Fibroblast of skin of abdomen (primary cell): ENCODE data around the gene BCL2L14.

Source experiments
- DNase-seq: peaks from one replicate; pipeline ENCODE4 v3.0.0-alpha.2; 2013

BCL2L14 gene

GRCh38 chr12:12056951-12057350 is 13.8 kb upstream of the BCL2L14 start:
- DNase-seq, result no peak

- no peak for DNase-seq
Observed at GRCh38 chr12:12064596-12064995, 6.1 kb upstream of the BCL2L14 start.

DNA sequence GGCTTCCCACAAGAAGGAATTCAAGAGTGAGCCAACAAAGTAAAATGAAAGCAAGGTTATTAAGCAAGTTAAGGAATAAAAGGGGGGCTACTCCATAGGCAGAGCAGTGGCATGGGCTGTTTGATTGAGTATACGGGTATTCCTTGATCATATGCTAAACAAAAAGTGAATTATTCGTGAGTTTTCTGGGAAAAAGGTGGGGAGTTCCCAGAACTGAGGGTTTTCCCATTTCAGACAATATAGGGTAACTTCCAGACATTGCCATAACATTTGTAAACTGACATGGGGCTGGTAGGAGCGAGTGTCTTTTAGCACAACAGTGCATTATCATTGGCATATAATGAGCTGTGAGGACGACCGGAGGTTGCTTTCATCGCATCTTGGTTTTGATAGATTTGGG is 2.0 kb upstream of the BCL2L14 start:
- DNase-seq, result no peak

DNA sequence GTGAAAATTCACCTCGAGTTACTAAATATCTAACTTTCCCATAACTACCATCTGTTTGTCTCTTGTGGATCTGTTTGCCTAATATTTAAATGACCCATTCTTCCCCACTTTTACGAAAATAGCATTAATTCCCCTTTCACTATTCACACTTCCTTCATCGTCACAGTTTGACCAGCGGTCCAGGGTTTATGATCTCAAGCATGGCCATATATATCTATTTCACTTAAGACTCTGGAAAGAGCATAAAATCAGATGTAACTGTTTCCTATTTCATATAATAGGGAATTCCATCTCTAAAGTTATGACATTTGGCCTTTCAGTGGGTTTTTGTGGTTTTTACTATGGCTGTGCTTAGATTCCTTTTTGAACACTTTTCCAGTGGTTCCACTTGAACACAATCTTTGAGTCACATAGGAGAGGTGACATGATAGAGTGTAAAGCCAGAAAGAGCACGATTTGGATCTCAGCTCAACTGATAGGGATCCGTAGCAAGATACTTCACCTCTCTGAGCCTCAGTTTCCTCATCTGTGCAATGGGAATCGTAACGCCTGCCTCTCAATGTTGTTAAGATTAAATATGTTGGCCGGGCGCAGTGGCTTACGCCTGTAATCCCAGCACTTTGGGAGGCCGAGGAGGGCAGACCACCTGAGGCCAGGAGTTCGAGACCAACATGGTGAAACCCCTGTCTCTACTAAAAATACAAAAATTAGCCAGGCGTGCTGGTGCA is 754 bp upstream of the BCL2L14 start:
- no peak for DNase-seq

- DNase-seq, result no peak
Observed at GRCh38 chr12:12072064-12072760, 1.5 kb downstream of the BCL2L14 start.

GRCh38 chr12:12079291-12079690 is 8.6 kb downstream of the BCL2L14 start:
- DNase-seq, result peak; percentile 40

GRCh38 chr12:12081836-12082497 is 11.2 kb downstream of the BCL2L14 start:
- peak; percentile 48 for DNase-seq

- no peak for DNase-seq
Observed at GRCh38 chr12:12083688-12084087, 12.9 kb downstream of the BCL2L14 start.

- no peak for DNase-seq
Observed at GRCh38 chr12:12086362-12086761, 15.6 kb downstream of the BCL2L14 start.

DNA sequence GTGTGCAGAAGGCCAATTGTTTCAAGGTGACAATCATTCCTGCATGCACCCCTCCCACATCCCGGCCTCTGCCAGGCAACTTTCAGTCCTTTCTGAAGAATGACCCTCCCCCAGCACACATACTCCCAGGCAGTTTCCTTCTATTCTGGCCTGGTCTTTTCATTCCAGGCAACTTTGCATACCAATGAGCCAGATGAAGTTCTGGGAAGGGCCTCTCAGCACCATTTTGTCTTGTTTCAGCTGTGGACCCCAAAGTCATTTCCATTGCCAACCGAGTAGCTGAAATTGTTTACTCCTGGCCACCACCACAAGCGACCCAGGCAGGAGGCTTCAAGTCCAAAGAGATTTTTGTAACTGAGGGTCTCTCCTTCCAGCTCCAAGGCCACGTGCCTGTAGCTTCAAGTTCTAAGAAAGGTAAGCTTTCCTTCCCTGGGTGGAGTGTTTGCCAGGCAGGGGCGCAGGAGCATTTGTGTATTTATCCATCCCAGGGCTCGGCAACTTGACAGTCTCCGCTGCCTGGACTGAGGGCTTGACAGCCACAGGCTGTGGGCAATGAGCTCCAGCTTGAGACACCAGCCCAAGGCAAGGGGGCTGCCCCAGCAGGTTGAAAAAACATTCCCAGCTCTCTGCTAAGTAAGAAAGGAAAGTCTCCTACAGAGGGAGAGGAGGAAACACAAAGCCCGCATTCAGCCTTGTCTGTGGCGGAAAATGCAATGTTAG is 16.4 kb downstream of the BCL2L14 start:
- DNase-seq, result no peak

GRCh38 chr12:12087693-12088034 is 16.9 kb downstream of the BCL2L14 start:
- no peak for DNase-seq

GRCh38 chr12:12088147-12088546 is 17.4 kb downstream of the BCL2L14 start:
- no peak for DNase-seq

DNA sequence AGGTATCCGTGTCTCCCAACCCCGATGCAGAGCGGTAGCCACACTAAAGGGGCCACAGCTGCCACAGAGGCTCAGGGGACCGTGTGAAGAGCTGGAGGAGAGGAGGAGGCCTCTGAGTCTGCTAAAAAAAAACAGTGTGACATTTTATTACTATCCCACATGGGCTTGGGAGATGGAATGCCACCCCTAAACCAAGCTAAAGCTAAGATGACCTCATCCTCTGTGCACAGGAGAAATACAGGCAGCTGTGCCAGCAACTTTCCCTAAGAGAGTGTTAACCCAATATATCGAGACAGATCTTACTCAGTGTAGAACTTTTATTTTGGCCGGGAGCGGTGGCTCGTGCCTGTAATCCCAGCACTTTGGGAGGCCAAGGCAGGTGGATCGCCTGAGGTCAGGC is 18.0 kb downstream of the BCL2L14 start:
- peak; percentile 12 for DNase-seq

DNA sequence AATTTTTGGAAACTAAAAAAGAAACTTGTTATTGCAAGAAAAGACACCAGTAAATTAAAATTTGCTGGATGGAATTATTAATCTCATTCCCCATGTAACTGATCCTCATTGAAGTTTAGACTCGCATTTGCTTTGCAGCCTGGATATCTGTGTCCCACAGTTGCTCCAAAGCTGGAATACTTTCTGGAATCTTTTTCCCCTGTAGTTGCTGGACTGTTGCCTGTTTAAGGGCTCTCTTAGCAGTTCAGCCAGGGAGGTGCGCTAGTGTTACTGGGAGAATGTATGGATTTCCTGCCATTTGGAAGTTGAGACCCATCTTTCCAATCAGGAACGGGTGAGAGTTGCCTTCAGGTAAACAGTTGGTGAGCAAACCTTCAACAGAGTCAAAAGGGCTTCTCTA is 20.3 kb downstream of the BCL2L14 start:
- DNase-seq, result no peak

GRCh38 chr12:12091977-12092663 is 21.4 kb downstream of the BCL2L14 start:
- DNase-seq, result peak; percentile 9

DNA sequence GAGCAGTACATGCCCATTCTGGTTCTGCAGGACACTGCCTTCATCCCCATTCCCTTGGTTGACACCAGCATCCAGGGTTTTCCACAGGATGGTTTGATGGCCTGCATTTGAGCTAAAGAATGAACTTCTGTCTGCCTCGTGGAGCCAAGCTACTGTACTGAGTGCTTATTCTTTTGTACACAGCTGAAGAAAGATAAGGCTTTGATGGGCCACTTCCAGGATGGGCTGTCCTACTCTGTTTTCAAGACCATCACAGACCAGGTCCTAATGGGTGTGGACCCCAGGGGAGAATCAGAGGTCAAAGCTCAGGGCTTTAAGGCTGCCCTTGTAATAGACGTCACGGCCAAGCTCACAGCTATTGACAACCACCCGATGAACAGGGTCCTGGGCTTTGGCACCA is 23.7 kb downstream of the BCL2L14 start:
- no peak for DNase-seq

GRCh38 chr12:12095021-12095420 is 24.3 kb downstream of the BCL2L14 start:
- DNase-seq, result no peak

DNA sequence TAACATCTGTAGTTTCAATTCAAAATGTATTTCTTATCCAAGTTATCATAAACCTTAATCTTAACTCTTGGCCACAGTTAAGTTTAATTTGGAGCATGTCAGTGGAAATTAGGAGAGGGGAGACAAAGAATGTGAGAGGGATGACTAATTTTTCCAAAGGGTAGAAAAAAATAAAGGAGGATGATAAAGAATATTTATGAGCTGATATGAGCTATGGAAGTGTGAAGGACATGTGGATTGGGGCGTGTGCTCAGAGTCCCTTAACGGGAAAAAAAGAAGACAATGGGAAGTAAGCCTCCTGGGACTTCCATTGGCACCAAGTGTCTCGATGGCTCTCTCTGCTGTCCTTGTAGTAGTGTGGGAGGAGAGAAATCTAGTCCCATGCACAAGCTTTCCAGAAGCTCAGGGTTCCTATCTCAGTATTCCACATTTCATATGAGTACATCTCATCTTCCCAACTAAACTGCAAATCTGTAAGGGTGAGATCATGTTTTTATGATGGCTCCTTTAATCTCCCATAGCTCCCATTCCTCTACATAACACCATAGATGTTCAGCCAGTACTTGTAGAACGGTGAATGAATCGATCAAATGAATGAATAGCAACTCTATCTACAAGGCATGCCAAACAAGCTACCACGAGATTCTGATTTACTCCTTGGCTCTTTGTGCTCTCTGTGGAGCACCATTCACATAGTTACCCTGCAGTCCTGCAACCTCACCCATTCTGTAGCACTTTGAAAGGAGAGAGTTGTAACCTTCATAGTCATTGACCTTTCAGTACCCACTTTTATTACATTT is 27.4 kb downstream of the BCL2L14 start:
- DNase-seq, result no peak

DNA sequence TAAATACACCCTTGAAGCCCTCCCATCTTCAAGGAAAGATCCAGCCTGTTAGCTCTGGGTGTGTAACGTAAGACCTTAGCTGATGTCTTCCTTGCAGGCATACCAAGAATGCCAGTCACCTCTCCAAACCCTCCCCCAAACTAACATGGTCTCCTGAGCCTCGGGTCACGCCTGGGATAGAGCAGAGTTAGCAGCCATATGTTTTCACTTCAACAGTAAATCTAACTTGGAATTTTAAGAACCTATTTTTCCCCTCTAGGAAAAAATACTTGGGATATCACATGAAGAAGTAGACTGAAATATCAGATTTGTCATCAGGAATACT is 27.9 kb downstream of the BCL2L14 start:
- peak; percentile 59 for DNase-seq

- DNase-seq, result no peak
Observed at GRCh38 chr12:12099102-12099501, 28.4 kb downstream of the BCL2L14 start.

GRCh38 chr12:12107678-12108077 is 36.9 kb downstream of the BCL2L14 start:
- no peak for DNase-seq
